Ishikawa (cell line): Measurements from ENCODE around the gene CEP112.

Experiments used
- CEBPB ChIP-seq: IDR thresholded peaks from 2 replicates; pipeline ENCODE4 v1.6.1; 2012
- EP300 ChIP-seq: IDR thresholded peaks from 2 replicates; pipeline ENCODE4 v1.6.1; 2012; ENCODE audit warnings: borderline replicate concordance
- MAX ChIP-seq: IDR thresholded peaks from 2 replicates; pipeline ENCODE4 v1.6.1; 2012
- RAD21 ChIP-seq: IDR thresholded peaks from 2 replicates; pipeline ENCODE4 v1.6.1; 2012; ENCODE audit warnings: low read depth
- REST ChIP-seq: IDR thresholded peaks from 2 replicates; pipeline ENCODE4 v1.6.1; 2012; ENCODE audit warnings: low read depth, mild to moderate bottlenecking
- TCF12 ChIP-seq: IDR thresholded peaks from 2 replicates; pipeline ENCODE4 v1.6.1; 2012; ENCODE audit warnings: low read depth
- TEAD4 ChIP-seq: IDR thresholded peaks from 2 replicates; pipeline ENCODE4 v1.6.1; 2012
- USF1 ChIP-seq: IDR thresholded peaks from 2 replicates; pipeline ENCODE4 v1.6.1; 2012

- no peak for TF ChIP-seq EP300
- TF ChIP-seq CEBPB, result no peak
- TF ChIP-seq MAX, result no peak
- TF ChIP-seq TEAD4, result no peak
- no peak for TF ChIP-seq RAD21
- TF ChIP-seq TCF12, result no peak
- TF ChIP-seq REST, result no peak
- TF ChIP-seq USF1, result no peak
Measured at GRCh38 chr17:66073384-66073783, 118.5 kb downstream of the CEP112 start.
